Left lung (tissue), 10 donors: ENCODE measurements around the gene DYRK2. TPM values are rescaled to one million over a fixed set of nuclear protein-coding genes. Genes with fewer than 3 reads are reported as not detected.

Experiments
- ATAC-seq: fragments of 200-7000 bp; cut with Tn5 transposase; one replicate; pipeline ENCODE4 v1.9.1; 2020; ENCODE audit warnings: moderate library complexity
- DNase-seq, 4 donors: peaks; one replicate each; pipeline ENCODE4 v3.0.0-alpha.2; 2013 to 2020
- H3K27ac ChIP-seq, 2 donors: fragments of 200-600 bp; sonication (generic) in 1 of 2; one replicate each; pipeline versions ENCODE4 v1.5.0 to v1.8.0; 2020 to 2021
- H3K27me3 ChIP-seq, 2 donors: fragments of 200-600 bp; sonication (generic) in 1 of 2; one replicate each; pipeline versions ENCODE4 v1.5.0 to v1.8.0; 2020 to 2021
- H3K36me3 ChIP-seq, 2 donors: fragments of 200-600 bp; sonication (generic) in 1 of 2; one replicate each; pipeline versions ENCODE4 v1.5.0 to v1.8.0; 2020 to 2021
- H3K4me1 ChIP-seq, 2 donors: fragments of 200-600 bp; one replicate each; pipeline ENCODE4 v1.8.0; 2021
- H3K4me3 ChIP-seq, 2 donors: fragments of 200-600 bp; sonication (generic) in 1 of 2; one replicate each; pipeline versions ENCODE4 v1.5.0 to v1.8.0; 2020 to 2021; ENCODE audit warnings: mild to moderate bottlenecking in 1 of 2
- H3K9me3 ChIP-seq, 2 donors: fragments of 200-600 bp; sonication (generic) in 1 of 2; one replicate each; pipeline versions ENCODE4 v1.5.0 to v1.8.0; 2020 to 2021
- CTCF ChIP-seq, 2 donors: fragments of 200-600 bp; sonication (generic) in 1 of 2; IDR thresholded peaks; one replicate each; pipeline versions ENCODE4 v1.5.0 to v1.8.0; 2021; ENCODE audit warnings: antibody characterized with exemption in 2 of 2
- intact Hi-C, 2 donors: fragments of 100-400 bp; cut with DNase I; formaldehyde crosslinking; loops; one replicate each; pipeline versions ENCODE4 v1.11.2 to v1.14.2; 2022
- polyA plus RNA-seq, 6 donors: library from polyadenylated mRNA; unstranded; fragments of 120-200 nt; gene quantifications; one replicate each; pipeline ENCODE4 v1.2.1, GENCODE V29; 2013; ENCODE audit not compliant: insufficient read length in 6 of 6
- total RNA-seq, 2 donors: library from RNA; stranded (reverse); fragmentation: NEBNext Ultra II Directional; extraction: Animal tissue kit (Norgen Biotek cat#: 25700); gene quantifications; one replicate each; pipeline ENCODE4 v1.2.1, GENCODE V29; 2021
- donor health status: DM: no; HTN: yes; CAD: no.
- donor health status: DM: no; HTN: no; CAD: no.

Gene DYRK2
- total and polyA plus RNA-seq, 8 donors, result 17.4 to 22.8 (median 22.0) TPM

GRCh38 chr12:67638694-67639093 is 9.9 kb upstream of the DYRK2 start:
- DNase-seq (no peak), ATAC-seq (no peak)
- Histone ChIP-seq H3K36me3 (no peaks in the 10 kb centered on the region), H3K4me1 (peaks cover 0 to 12% of the 10 kb centered on the region in 2 donors), H3K9me3 (no peaks in the 10 kb centered on the region), H3K27ac (no peak overlapping the region), H3K4me3 (no peak overlapping the region), H3K27me3 (no peaks in the 10 kb centered on the region)
- intact Hi-C loops, result no loop called here
- no peak for TF ChIP-seq CTCF (IDR thresholded peaks at IDR 0.05)

GRCh38 chr12:67640863-67641262 is 7.7 kb upstream of the DYRK2 start:
- ATAC-seq, result no peak
- intact Hi-C loops, result no loop called here
- no peak for TF ChIP-seq CTCF (IDR thresholded peaks at IDR 0.05)

GRCh38 chr12:67645126-67645525 is 3.4 kb upstream of the DYRK2 start:
- H3K4me1 ChIP-seq, result peaks cover 0 to 13% of the 10 kb centered on the region in 2 donors
- no peaks in the 10 kb centered on the region for H3K9me3 ChIP-seq
- no peak for TF ChIP-seq CTCF (IDR thresholded peaks at IDR 0.05)
- H3K27me3 ChIP-seq, result peaks cover 0 to 18% of the 10 kb centered on the region in 2 donors
- DNase-seq (no peak), ATAC-seq (no peak)
- intact Hi-C loops, result no loop called here
- H3K4me3 ChIP-seq, result no peak overlapping the region
- H3K27ac ChIP-seq, result no peak overlapping the region
- no peaks in the 10 kb centered on the region for H3K36me3 ChIP-seq

More at GRCh38 chr12:67640863-67641262, 7.7 kb upstream of the DYRK2 start:
- H3K27me3 ChIP-seq, result no peaks in the 10 kb centered on the region
- no peak overlapping the region for H3K4me3 ChIP-seq
- no peaks in the 10 kb centered on the region for H3K4me1 ChIP-seq
- DNase-seq, result no peak
- no peak overlapping the region for H3K27ac ChIP-seq
- H3K36me3 ChIP-seq, result no peaks in the 10 kb centered on the region
- H3K9me3 ChIP-seq, result no peaks in the 10 kb centered on the region

- H3K4me3 ChIP-seq, result no peak overlapping the region
- no peak for DNase-seq
- no peaks in the 10 kb centered on the region for H3K9me3 ChIP-seq
- no peak overlapping the region for H3K27ac ChIP-seq
- ATAC-seq, result no peak
- peaks cover 0 to 18% of the 10 kb centered on the region in 2 donors for H3K4me1 ChIP-seq
- peaks cover 0 to 18% of the 10 kb centered on the region in 2 donors for H3K27me3 ChIP-seq
- H3K36me3 ChIP-seq, result no peaks in the 10 kb centered on the region
- intact Hi-C loops, result no loop called here
- TF ChIP-seq CTCF (IDR thresholded peaks at IDR 0.05), result no peak
Observed at GRCh38 chr12:67645601-67646000, 2.9 kb upstream of the DYRK2 start.

GRCh38 chr12:67646775-67647174 is 1.8 kb upstream of the DYRK2 start:
- Histone ChIP-seq H3K27me3 (peaks cover 0 to 18% of the 10 kb centered on the region in 2 donors), H3K9me3 (no peaks in the 10 kb centered on the region), H3K36me3 (no peaks in the 10 kb centered on the region), H3K4me3 (no peak overlapping the region), H3K27ac (no peak overlapping the region), H3K4me1 (peaks cover 0 to 28% of the 10 kb centered on the region in 2 donors)
- TF ChIP-seq CTCF (IDR thresholded peaks at IDR 0.05), result no peak
- intact Hi-C loops, result no loop called here
- DNase-seq (no peak), ATAC-seq (no peak)
